Heart left ventricle (tissue), 13 donors: ENCODE measurements around the gene COMMD7.

ENCODE experiments used
- CTCF ChIP-seq, 12 donors: fragments of 200-600 bp; sonication (generic) in 4 of 12; IDR thresholded peaks; one replicate each; pipeline versions ENCODE4 v1.5.0 to v1.8.0; 2018 to 2022; ENCODE audit warnings: antibody characterized with exemption in 12 of 12, mild to moderate bottlenecking in 5 of 12
- POLR2A ChIP-seq, 2 donors: fragments of 450-650 bp; IDR thresholded peaks; one replicate each; pipeline ENCODE4 v1.6.1; 2017; ENCODE audit warnings: antibody characterized with exemption in 2 of 2, mild to moderate bottlenecking in 2 of 2, moderate library complexity in 2 of 2
- donor health status: ischemic (EF 13 %, LVEDD 7.1; RV severe dilation, severe dysfunction).
- donor health status: DM: no; HTN: yes; CAD: no.
- donor health status: DM: no; HTN: no; CAD: no.
- donor health status: ischemic (EF 25% LVEDD 6.9; RV normal size, moderate dysfunction).
- donor health status: ischemic (EF 25% LVEDD 5.7; RV mildly dilated, moderate dysfunction).
- donor health status: ischemic (EF 35%, LVEDD 5.7; RV mildly dilated, moderate dysfunction).
- donor health status: nonischemic (EF 11% LVEDD 7.7; RV severe dilation, severe dysfunction).
- donor health status: DM: yes; HTN: yes; CAD: no.
- donor health status: PGD.
- donor health status: ischemic (EF 29% LVEDD 5.4; RV normal size, mild dysfunction).
- donor health status: nonischemic (EF 23%, LVEDD 6.1; RV moderate dilation, normal function).

DNA sequence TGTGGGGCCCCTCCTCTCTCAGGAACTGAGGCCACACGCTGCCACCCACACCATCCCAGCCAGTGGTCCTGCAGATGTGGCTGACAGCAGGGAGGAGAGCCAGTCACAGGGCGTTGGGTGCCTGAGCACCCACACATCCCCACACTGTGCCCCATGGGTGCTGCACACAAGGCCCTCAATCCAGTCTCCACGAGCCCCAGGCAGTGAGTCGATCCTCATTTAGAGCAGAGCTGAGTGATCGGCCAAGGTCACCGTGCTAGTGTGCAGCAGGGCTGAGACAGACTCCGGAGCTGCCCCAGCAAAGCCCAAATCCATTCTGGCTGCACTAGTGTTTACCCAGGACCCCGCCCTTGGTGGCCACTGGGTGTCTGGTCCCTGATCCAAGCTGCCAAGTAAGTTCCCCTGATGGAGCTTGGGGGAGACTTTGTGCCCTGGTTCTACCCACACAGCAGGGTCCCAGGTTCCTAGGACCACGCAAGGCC is 78.5 kb downstream of the COMMD7 start:
- TF ChIP-seq CTCF (IDR thresholded peaks at IDR 0.05): no peak
- TF ChIP-seq POLR2A (IDR thresholded peaks at IDR 0.05): no peak
